ENCODE results near the gene ATXN1.

ATXN1 gene

DNA sequence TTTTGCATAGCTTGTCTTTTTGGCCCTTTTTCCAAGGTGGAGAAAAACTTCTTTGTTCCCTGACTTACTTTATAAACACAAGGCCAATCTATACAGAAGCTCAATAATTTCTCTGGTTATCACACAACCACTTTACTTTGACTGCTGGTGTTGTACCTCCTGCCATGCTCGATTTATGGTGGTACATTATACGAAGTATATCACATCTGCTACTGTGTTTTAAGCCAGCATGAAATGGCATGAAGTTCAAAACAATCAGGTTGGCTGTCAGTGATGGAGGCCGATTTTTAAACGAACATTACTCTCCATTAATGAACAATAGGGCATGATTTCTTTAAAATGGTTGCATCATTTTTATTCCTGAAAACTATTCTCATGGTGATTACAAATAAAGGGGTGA, 21.0 kb upstream of the ATXN1 start:
- no peak for DNase-seq

DNA sequence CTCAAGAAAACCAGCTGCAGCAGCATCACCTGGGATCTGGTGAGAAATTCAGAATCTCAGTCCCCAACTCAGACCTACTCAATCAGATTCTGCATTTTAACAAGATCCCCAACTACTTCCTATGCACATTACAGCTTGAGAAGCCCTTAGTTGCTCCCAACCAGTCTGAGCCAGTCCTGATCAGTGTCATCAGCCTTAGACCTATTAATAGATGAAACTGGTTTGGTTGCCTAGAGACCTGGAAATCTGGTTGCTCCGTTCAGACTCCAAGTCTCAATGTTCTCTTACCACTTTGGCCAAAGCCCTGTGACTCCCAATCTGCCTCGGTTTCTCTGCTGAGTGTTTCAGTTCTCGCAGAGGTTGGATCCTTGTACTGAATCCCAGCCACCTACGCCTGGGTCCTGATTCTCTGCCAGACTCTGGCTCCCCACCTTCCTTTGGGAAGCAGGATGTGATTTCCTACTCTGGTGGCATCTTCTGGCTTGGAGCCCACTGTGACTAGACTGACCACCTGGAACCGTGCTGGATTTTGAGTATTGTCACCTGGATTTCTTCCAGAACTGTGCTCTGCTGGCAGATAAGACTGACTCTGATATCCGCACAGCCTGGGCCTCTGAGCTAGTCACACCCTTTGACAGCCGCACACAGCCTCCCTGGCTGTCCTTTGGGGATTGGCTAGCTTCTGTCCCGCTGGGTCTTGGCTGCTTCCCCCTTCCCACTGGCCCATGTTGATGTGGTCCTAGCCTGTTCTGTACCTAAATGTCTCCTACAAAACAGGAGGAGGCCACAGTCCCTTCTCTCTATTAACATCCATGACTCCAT, 20.3 kb upstream of the ATXN1 start:
- no peak for DNase-seq

DNA sequence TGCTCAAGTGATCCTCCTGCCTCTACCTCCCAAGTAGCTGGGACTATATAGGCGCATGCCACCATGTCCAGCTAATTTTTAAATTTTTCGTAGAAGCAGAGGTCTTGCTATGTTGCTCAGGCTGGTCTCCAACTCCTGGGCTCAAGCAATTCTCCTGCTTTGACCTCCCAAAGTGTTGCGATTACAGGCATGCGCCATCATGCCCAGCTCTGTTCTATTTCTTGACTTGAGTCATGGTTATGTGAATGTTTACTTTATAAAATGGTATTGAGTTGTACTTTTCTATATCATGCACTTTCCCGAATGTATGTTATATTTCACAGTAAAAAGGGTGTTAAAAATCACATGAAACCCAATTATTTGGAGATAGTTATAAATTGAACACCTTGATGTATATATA, 17.3 kb upstream of the ATXN1 start:
- no peak for DNase-seq

DNA sequence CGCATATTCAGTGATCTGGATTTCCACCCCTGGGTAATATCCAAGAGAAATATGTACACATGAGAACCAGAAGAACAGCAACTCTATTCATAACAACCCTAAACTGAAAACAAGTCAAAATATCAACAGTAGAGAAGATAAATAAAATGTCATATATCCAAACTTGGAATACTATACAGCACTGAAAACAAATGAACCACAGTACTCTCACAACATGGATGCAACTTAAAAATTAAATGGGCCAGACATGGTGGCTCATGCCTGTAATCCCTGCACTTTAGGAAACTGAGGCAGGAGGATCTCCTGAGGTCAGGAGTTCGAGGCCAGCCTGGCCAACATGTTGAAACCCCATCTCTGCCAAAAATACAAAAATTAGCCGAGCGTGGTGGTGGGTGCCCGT, 16.5 kb upstream of the ATXN1 start:
- no peak for DNase-seq

DNA sequence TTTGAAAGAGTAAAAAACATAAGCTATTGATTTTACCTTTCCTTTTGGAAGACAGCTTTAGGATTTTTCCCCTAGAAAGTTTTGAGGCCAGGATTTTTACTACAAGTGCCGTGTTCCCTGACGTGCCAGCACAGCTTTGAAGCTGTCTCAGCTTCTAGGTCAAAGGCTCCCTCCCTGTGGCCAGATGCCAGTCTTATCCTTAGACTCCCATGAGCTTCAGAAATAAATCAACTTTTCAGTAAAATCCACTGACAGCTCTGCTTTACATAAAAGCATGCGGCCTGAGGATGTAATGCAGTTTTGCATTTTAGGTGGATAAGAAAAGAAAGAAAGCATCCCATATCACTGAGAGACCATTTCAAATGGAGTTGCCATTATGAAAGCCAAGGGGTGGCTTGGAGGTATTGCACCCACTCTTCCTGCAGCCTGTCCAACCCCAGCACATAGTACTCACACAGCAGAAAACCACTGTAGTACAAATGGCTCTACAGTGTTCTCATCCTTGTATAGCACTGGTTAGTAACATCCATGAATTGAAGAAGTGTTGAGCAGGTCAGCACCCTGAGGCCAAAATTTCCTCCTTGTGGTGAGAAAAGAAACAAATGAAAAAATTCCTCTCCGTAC, 15.2 kb upstream of the ATXN1 start:
- no peak for DNase-seq

DNA sequence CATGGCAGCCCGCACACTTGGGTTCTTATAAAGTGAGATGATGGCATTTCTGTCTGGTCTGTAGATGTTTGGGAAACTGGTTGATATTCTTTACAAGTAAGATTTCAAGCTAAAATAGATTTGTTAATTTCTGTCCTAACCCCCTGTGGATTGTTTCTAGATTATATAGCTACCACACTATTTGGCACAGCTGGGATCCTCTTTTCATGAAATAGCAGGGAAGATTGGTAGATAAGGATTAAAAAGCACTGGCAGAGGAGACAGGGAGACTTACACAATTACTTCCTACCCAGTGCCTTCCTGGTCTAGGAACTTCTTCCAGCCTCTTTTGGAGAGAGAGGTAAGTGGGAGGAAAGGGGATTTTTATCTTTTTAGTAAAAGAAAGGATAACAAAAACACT, 13.2 kb upstream of the ATXN1 start:
- DNase-seq, result no peak

DNA sequence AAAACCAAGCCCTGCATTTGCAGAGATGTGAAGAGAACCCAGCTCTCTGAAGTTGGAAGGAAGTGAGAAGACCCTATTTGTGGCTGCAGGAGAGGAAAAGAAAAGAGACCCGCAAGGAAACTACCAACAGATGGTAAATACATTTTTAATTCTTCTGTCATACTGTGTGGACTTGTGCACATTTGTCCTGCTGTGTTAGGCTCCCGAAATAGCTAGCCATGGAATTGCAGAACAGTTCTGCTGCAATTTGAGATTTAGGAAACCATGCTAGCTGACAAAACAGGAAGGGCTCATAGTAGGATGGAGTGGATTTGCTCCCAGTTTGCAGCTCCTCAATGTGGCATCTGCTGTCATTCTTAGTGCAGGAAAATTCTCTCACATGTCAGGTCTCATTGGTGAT, 12.1 kb upstream of the ATXN1 start:
- DNase-seq, result no peak

DNA sequence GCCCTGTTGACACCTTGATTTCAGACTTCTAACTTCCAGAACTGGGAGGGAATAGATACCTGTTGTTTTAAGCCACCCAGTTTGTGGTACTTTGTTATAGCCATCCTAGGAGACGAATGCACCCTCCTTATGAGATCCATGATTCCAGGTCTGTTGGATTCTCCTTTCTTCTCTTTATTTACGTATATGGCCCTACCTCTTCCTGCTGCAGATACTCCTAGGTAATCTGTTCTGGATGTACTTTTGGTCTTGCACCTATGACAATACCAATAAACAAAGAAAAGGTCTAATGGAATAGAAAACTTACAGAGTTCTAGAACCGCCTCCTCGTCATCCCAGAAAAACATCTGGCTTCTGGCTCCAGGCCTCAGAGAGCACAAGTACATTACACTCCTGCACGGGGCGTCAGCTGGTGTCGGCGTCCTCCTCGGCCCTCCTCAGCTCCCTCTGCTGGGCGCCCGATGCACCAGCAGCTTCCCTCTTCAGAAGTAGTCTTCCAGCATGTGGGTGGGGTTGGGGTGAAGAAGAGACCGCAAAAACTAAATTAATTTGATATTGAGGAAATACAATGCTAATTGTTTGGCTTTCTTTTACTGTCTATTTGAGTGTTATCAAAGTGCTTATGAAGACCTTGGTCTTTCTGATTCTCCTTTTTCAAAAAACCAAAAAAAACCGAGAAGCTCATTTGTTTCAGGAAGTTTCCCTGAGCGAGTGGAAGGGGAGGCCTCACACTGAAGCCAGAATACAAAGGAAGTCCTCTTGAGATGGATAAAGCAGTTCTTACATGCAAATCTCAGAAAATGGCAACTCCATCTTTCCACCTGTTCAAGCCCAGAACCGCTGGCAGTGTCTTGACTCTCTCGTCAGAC, 9.7 kb upstream of the ATXN1 start:
- DNase-seq, result peak; percentile 42

DNA sequence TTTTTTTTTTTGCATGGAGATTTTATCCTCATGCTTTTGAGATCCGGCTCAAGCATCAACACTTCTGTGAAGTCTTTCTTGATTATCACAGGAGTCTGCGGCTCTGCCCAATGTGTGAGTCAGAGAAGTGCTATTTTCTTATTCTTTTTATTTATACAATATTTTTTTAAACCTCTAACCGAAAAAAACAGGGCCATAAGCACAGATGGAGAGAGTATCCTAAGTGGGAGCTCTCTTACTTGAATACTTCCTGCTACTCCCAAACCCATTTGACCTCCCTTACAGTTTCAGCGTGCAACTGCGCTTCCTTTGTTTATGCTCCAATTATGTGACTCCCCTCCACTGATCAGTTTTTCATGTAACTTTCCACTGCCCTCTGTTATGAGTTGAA, 8.7 kb upstream of the ATXN1 start:
- no peak for DNase-seq

DNA sequence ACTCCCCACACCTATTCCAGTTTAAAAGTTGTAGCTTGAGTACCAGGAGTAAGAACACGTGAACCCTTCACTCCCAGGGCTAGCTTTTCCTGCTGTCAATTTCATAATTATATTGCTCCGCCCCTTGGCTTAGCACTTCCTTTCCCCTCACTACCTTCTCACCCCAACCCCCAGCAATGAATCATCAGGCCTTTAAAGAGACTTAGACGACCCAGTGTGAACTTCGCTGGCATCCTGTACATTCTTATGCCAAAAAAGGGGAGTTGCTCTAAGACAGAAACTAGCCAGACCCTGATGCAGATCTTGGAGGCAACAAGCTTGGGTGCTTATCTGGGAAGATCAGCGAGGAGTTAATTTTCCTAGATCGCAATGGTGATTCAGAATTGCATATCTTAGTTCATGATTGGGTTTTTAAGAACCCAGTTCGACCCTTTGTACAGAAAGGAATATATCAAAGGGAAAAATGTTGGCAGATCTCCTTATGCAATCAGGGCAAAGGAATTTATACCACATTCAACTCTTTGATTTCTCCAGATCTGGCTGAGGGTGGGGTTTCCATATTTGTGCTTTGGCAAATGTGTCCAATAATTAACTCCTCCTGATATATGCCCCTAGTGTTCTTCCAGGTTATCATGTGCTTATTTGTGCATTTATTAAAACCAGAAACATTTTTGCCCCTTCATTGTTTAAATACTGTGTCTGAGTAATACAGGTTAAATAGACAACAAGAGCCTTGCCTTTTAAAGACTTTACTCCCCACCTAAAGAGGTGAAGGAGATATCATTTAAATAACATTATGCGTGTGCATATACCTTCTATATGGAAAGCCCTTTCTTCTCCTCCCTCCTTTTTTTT, 8.1 kb upstream of the ATXN1 start:
- DNase-seq, result no peak

DNA sequence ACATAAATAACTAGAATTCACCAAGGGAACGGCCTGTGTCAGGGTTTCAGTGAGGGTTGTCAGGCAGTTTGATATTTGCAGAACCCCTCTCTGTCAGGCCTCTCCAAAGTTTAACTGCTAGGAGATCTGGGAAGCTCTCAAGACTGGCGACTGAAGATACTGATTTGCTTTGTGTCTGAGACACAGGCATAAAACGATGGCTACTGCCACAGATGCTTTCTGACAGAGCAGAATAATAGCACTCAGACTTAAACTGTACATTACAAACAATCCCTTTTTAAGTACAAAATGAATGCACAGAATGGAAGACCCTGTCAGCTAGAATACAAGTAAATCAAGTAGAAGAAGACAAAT, 7.2 kb upstream of the ATXN1 start:
- no peak for DNase-seq

DNA sequence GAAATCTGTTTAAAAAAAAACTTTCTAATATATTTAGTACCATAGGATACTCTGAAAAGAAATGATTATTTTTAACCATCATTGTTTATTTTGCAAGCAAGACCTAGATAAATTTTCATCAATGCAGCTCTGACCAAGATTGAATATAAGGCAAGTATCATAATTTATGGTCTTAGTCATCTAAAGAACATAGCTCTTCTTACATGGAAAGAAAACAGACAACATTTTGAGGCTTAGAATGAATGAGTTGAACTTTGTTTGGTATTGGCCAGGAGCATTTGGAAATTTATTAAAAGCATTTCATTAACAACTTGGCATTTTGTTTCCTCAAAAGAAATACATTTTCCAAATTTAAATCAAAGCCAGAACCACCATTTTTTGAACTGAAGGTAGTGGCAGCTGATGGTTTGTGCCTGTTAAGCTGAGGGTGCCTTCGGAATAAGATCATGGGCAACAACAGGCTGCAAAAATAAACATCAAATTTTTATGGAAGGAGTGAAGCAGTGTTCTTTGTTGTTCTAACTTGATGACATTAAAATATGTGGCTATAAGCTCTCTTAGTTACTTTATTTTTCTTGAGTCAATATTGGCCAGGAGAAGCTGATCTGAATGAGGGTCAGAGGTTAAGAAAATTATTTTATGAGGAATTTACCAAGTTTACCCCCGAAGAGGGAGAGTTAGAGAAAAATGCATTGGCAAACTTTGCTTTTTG, 6.7 kb upstream of the ATXN1 start:
- no peak for DNase-seq

DNA sequence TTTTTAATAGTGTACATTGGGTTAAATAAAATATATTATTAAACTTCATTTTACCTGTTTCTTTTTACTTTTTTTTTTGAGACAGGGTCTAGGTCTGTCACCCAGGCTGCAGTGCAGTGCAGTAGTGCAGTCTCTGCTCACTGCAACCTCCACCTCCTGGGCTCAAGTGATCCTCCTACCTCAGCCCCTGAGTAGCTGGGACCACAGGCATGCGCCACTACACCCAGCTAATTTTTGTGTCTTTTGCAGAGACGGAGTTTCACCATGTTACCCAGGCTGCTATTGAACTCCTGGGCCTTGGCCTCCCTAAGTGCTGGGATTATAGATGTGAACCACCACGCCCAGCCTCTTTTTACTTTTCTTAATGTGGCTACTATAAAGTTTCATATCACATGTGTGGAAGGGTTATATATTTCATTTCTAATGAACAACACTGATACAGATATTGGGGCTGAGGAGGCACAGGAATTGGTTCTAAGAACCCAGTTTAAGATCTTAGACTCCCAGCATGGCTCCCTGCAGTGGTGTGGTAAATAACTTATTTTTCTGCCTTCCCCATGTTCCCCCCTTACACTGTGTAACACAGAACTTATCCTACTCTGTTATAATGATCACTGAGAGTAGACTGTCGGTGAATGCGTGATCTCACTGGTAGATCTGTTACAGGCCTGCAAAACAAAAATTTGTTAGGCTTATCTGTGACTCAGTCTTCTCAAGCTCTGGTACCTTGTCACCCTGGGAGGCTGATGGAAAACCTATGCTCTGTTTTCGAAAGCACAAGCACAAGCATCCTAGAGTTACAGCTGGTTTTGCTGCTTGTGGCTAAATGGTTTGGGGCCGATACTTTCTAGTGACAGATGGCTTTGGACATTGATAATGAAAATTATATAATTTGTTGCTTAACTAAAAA, 5.8 kb upstream of the ATXN1 start:
- DNase-seq, result no peak

DNA sequence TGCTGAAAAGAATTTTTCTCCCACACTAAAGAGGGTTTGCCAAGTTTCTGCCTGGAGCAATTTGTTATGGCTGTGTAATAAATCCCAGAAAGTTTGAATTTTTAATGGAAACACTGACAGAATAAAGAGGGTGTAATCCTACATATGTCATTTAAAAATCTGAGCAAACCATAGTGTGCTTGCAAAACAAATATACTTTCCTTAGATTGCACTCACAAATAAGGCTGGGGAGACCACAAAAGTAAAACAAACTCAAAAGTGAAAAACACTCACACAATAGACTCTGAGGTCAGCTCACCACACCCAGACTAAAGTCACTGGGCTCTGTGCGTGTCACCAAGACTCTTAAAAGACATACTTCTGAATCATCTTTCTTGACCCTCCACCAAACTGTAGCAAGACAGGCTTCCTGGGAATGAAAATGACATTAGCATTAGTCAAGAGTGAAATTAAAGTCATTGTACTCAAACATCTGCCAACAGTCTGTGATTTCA, 4.8 kb upstream of the ATXN1 start:
- DNase-seq, result no peak

DNA sequence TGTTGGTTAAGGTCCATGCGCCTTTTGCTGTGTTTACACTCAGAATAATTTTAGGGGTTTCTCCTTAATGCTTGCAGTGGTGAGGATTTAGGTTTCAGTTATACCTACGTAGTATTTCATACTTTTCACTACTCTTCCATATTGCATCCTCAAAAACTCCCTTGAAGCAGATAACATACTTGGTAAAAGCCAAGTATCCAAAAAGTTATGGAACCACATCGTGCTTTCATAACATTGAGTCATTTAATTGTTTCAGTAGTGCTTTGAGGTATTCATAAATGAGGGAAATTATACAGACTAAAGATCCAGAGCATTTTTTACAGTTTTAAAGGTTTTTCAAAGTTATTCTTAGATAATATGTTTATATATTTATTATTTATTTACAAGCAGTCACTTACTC, 4.0 kb upstream of the ATXN1 start:
- DNase-seq, result no peak

DNA sequence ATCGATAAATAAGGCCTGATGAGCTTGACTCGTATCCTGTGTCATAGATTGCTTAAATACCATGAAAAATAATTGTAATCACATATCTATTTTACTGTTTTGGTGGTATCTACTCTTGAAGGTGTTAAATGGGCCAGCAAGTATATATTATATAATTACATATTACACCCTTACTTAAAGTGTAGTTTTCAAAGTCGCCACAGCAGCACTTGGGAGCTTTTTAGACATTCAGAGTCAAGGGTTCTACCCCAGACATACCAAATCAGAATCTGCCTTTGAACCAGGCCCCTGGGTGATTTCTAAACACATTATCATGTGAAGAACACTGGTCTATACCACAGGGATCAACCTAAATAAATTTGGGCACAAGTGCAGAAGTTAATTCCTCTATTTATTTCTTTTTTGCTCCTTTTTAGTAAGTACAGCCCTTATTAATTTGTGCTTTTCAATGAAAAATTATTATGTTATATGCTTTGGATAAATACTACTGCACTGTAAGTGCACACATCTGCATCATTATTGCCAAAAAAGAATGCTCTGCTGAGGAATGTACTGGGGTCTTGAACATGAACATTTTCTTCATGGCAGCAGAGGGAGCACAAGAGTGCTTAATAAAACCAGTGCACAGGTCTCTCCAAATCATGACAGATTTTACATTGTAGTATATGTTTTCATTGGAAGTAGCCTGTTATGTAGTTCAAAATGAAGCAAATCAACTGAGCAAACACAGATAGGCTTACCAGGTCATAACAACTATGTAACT, 3.1 kb upstream of the ATXN1 start:
- no peak for DNase-seq

DNA sequence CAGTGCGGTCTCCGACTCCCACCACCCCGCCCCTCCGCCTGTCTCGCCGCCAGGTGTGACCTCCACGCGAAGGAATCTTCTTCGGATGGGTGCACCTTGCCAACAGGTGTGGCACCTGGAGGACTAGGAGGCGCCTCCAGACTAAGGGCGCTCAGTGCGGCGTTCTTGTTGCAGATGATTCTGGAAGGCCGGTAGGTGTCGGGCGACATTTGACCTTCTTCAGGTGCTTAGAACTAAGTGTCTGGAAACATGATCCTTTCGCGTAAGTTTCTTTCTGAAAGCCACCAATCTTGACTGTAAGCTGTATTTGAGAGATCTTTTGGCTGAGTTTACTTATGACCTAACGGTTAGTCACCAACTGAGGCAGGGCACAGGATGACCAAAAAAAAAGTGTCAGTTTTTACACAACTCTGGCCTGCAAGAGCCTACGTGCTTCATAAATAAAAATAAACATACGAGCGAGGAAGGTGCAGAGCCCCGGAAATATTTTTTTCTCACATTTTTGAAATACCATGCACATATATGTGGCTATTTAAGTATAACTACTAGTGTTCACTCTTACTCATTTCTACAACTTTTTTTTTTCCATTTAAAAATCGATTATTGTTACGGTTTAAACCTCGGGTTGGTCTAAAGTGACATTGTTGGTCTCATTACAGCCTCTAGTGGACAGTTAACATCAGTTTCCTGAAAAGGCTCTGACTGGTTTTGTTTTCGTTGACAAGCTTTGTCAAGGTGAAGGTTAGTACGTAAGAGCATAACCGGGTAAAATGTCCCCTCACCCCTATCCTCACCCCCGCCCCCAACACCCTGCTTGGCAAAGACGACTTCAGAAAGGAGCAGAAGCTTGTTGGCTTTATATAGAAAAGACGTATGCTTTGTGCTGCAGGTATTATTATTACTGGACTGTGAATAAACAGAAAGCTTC, 1.6 kb upstream of the ATXN1 start:
- peak; percentile 19 for DNase-seq

DNA sequence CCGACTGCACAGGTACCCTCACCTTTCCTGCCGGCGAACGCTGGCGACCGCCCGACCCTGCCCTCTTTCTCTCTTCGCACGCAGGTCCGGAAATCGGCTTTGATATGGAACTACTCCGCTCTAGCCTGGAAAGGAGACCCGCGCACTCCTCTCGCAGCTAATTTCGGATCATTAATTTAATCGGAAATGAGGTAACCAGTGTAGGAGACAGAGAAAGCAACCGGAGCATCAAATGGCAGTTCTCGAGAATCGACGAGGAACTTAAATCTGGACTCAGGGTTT, 949 bp upstream of the ATXN1 start:
- no peak for DNase-seq

All from NCI-H1694 treated with DMSO at 0.1 percent for 48 hours (cell line).